ENCODE data around the gene MAN2B2.

DNA sequence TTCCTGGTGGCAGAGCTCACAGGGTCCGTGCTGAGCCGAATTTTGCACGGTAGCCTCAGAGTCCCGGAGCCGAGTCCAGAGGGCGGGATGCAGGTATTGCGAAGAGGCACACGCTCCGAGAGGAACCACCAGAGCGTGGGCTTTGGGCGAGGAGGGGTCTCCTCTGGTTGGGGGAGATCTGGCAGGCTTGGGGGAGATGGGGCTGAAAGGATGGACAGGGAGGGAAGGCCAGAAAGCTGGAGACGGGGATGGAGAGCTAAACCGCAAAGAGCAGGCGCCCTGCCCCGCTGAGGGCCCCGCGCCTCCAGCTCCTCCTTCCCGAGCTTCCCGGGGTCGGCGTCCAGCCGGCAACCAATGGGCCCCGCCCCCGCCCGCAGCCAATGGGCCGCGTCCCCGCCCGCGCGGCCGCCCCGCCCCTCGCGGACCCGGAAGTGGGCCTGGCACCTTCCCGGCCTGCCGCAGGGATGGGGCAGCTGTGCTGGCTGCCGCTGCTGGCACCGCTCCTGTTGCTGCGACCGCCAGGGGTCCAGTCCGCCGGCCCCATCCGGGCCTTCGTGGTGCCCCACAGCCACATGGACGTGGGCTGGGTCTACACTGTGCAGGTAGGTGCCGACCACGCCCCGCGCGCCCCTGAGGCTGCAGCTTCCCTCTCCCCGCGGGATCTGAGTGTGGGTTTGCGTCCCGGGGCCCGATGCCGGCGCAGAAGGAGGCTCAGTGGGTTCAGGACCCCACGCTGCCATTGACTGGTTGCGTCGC lies at the start of gene MAN2B2:
- TF ChIP-seq, protein P1, sequence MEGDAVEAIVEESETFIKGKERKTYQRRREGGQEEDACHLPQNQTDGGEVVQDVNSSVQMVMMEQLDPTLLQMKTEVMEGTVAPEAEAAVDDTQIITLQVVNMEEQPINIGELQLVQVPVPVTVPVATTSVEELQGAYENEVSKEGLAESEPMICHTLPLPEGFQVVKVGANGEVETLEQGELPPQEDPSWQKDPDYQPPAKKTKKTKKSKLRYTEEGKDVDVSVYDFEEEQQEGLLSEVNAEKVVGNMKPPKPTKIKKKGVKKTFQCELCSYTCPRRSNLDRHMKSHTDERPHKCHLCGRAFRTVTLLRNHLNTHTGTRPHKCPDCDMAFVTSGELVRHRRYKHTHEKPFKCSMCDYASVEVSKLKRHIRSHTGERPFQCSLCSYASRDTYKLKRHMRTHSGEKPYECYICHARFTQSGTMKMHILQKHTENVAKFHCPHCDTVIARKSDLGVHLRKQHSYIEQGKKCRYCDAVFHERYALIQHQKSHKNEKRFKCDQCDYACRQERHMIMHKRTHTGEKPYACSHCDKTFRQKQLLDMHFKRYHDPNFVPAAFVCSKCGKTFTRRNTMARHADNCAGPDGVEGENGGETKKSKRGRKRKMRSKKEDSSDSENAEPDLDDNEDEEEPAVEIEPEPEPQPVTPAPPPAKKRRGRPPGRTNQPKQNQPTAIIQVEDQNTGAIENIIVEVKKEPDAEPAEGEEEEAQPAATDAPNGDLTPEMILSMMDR (IDR thresholded peaks at IDR 0.05; ENCODE audit: insufficient read depth, low read length, poor library complexity, severe bottlenecking) = no peak
- TF ChIP-seq EZH2phosphoT487 (conservative IDR thresholded peaks at IDR 0.05; ENCODE audit: low read length) = no peak
